Esophagus squamous epithelium (tissue), 4 donors: ENCODE data around the gene PCBD1.

ENCODE experiments used
- POLR2A ChIP-seq, 4 donors: fragments of 450-650 bp; IDR thresholded peaks; one replicate each; pipeline ENCODE4 v1.6.1; 2017; ENCODE audit warnings: antibody characterized with exemption in 4 of 4, mild to moderate bottlenecking in 4 of 4, moderate library complexity in 3 of 4
- TF ChIP-seq, protein P1 (sequence below), 6 experiments: fragments of 450-650 bp in 4 of 6; fragments of 200-600 bp in 2 of 6; sonication (generic) in 2 of 6; IDR thresholded peaks; one replicate each; pipeline ENCODE4 v1.5.1; 2016 to 2019; ENCODE audit warnings: antibody characterized with exemption in 6 of 6, mild to moderate bottlenecking in 4 of 6, moderate library complexity in 4 of 6

DNA sequence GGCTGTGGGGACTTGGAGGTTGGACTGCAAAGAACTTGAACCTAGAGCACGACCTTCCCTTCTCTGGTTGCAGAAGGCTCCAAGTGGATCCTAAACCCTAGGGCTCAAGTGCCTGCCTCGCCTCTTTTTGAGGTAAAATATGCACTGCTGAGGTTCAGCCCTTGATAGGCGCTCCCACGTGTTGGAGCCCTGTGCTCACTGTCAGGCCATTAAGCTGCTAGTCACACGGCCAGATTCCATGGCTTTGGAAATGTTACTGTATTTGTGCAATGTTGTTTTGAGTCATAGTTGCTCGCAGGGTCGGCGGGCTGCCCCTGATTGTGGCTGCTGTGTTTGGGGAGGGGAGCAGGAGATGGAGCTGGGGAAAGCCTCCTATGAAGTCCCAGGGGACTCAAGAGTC is 39.8 kb upstream of the PCBD1 start:
- no peak for TF ChIP-seq POLR2A (IDR thresholded peaks at IDR 0.05)
- TF ChIP-seq, protein P1, sequence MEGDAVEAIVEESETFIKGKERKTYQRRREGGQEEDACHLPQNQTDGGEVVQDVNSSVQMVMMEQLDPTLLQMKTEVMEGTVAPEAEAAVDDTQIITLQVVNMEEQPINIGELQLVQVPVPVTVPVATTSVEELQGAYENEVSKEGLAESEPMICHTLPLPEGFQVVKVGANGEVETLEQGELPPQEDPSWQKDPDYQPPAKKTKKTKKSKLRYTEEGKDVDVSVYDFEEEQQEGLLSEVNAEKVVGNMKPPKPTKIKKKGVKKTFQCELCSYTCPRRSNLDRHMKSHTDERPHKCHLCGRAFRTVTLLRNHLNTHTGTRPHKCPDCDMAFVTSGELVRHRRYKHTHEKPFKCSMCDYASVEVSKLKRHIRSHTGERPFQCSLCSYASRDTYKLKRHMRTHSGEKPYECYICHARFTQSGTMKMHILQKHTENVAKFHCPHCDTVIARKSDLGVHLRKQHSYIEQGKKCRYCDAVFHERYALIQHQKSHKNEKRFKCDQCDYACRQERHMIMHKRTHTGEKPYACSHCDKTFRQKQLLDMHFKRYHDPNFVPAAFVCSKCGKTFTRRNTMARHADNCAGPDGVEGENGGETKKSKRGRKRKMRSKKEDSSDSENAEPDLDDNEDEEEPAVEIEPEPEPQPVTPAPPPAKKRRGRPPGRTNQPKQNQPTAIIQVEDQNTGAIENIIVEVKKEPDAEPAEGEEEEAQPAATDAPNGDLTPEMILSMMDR (IDR thresholded peaks at IDR 0.05): no peak
